ENCODE results near the gene GAS2L3. TPM values are rescaled to one million over a fixed set of nuclear protein-coding genes. Genes with fewer than 3 reads are reported as not detected.

GAS2L3 gene
- total RNA-seq, 1 experiment from 2014 or later, result 27.2 TPM

DNA sequence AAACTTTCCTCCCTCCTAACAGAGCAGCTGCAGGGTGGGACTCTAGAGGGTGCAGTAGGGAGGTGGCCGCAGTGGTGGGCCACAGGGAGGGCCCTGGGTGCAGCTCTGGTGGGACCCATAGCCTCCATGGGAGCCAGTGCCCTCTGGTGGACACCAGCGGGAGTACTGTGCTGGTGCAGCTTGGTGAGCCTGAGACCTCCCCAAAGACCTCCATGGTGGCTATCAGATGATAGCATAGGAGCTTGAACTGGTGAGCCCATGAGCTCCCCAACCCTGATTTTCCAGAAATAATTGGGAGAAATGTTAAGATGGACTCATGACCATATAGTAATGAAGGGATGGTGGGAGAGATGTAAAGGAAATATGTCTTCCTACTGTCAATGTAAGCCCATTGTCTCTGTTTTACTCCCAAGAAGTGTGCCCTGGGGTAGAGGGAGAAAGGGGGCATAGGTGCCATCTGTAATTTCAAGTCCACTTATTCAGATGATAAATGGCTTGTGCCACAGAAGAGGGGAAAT is 98.7 kb downstream of the GAS2L3 start:
- Histone ChIP-seq H3K9me3 (no peaks in the 10 kb centered on the region), H3K4me3 (ENCODE audit: low read depth, low read length) (no peak overlapping the region), H3K36me3 (ENCODE audit: control insufficient read depth, insufficient read depth, low read length) (no peaks in the 10 kb centered on the region), H3K4me1 (no peaks in the 10 kb centered on the region), H3K27me3 (replicated peaks; ENCODE audit: control insufficient read depth, insufficient read depth, low read length) (no peaks in the 10 kb centered on the region)
- Mint-ChIP-seq H3K27ac (ENCODE audit: unreplicated experiment) (no peak overlapping the region), H3K36me3 (ENCODE audit: insufficient read depth, unreplicated experiment) (no peaks in the 10 kb centered on the region), H3K4me3 (ENCODE audit: unreplicated experiment) (no peak overlapping the region), H3K9me3 (ENCODE audit: unreplicated experiment) (no peaks in the 10 kb centered on the region), H3K4me1 (ENCODE audit: low read depth, unreplicated experiment) (no peaks in the 10 kb centered on the region), H3K27me3 (ENCODE audit: insufficient read depth, unreplicated experiment) (peaks cover 7% of the 10 kb centered on the region)
- ChIA-PET CTCF (no interaction called here), POLR2A (no interaction called here)
- BruUV-seq (replicated peaks), result no TSS peak
- TF ChIP-seq, protein P1, sequence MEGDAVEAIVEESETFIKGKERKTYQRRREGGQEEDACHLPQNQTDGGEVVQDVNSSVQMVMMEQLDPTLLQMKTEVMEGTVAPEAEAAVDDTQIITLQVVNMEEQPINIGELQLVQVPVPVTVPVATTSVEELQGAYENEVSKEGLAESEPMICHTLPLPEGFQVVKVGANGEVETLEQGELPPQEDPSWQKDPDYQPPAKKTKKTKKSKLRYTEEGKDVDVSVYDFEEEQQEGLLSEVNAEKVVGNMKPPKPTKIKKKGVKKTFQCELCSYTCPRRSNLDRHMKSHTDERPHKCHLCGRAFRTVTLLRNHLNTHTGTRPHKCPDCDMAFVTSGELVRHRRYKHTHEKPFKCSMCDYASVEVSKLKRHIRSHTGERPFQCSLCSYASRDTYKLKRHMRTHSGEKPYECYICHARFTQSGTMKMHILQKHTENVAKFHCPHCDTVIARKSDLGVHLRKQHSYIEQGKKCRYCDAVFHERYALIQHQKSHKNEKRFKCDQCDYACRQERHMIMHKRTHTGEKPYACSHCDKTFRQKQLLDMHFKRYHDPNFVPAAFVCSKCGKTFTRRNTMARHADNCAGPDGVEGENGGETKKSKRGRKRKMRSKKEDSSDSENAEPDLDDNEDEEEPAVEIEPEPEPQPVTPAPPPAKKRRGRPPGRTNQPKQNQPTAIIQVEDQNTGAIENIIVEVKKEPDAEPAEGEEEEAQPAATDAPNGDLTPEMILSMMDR (IDR thresholded peaks at IDR 0.05; ENCODE audit: insufficient read depth in 1 of 2, low read depth in 1 of 2, low read length in 1 of 2, severe bottlenecking in 1 of 2, unreplicated experiment in 1 of 2), result peak; percentile 53 to 70
- intact Hi-C loops (cut with micrococcal nuclease; ENCODE audit: unreplicated experiment), result loop anchor here (1.0 kb wide), 1 partner anchor 324 kb away; no protein-coding TSS in a partner anchor
- DNase-seq, result peak; percentile 46 to 51

DNA sequence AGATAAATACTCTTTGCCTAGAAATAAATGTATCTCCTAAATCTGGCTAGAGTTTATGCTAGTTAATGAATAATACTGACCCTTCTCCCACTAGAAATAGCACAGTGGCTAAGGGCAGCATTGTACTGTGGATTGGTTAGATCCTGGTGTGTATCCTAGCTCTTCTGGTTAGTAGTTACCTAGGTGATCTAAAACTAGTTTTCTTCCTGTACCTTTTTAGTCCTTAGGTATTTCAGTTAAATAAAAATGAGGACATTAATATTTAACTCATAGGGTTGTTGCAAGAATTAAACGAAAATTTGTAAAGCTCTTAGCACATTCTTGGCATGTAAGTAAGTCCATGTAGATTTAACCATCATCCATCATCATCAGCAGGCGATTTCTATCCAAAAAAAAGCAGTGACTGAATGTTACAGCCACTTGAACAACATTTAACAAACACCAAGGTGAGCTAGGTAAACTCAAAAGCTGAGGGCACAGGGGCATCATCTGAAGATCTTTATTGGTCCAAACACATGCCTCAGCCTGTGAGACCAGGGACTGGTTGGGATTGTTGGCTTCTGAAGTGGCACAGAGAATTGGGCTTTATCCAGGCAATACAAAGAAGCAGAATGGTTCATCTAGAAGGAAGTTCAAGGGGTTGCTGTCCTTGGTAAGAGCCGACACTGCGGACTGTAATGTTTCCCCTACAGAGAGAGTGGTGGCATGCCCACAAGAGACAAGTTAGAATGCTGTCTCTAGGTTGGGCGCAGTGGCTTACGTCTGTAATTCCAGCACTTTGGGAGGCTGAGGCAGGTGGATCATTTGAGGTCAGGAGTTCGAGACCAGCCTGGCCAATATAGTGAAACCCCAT is 100.8 kb downstream of the GAS2L3 start:
- BruUV-seq (replicated peaks), result no TSS peak

More for the DNA sequence above, 100.8 kb downstream of the GAS2L3 start:
- Mint-ChIP-seq H3K36me3 (ENCODE audit: insufficient read depth, unreplicated experiment) (no peaks in the 10 kb centered on the region), H3K27ac (ENCODE audit: unreplicated experiment) (no peak overlapping the region), H3K9me3 (ENCODE audit: unreplicated experiment) (no peaks in the 10 kb centered on the region), H3K4me1 (ENCODE audit: low read depth, unreplicated experiment) (peaks cover 6% of the 10 kb centered on the region), H3K27me3 (ENCODE audit: insufficient read depth, unreplicated experiment) (peaks cover 16% of the 10 kb centered on the region), H3K4me3 (ENCODE audit: unreplicated experiment) (no peak overlapping the region)
- TF ChIP-seq, protein P1 (IDR thresholded peaks at IDR 0.05; ENCODE audit: insufficient read depth in 1 of 2, low read depth in 1 of 2, low read length in 1 of 2, severe bottlenecking in 1 of 2, unreplicated experiment in 1 of 2), result no peak
- intact Hi-C loops (cut with micrococcal nuclease; ENCODE audit: unreplicated experiment), result no loop called here
- POLR2A ChIA-PET, result no interaction called here
- no peaks in the 10 kb centered on the region for H3K9me3 ChIP-seq
- no peaks in the 10 kb centered on the region for H3K36me3 ChIP-seq (ENCODE audit: control insufficient read depth, insufficient read depth, low read length)
- DNase-seq, result no peak
- no peaks in the 10 kb centered on the region for H3K4me1 ChIP-seq
- no peak overlapping the region for H3K4me3 ChIP-seq (ENCODE audit: low read depth, low read length)
- CTCF ChIA-PET, result no interaction called here
- no peaks in the 10 kb centered on the region for H3K27me3 ChIP-seq (replicated peaks; ENCODE audit: control insufficient read depth, insufficient read depth, low read length)

Other genes starting within 250 kb of the GAS2L3 start
- not detected in 2 replicates for gene SLC17A8, start 216.6 kb upstream of the GAS2L3 start, total RNA-seq (2022)
- not detected in 2 replicates for gene NR1H4, start 99.8 kb upstream of the GAS2L3 start, total RNA-seq (2022)
- gene ANO4, start 221.1 kb downstream of the GAS2L3 start, total RNA-seq (2022), result 0.09 TPM in 1 of 2 replicates, not detected in the other